Bronchial epithelial cell (primary cell): Measurements from ENCODE around the gene ITGB1. TPM values are rescaled to one million over a fixed set of nuclear protein-coding genes. Genes with fewer than 3 reads are reported as not detected.

Experiments
- DNase-seq: peaks from one replicate; pipeline ENCODE4 v3.0.0-alpha.2; 2010; ENCODE audit warnings: low read depth
- FAIRE-seq: peaks from 2 replicates; lab custom pipeline; 2011; peaks lifted over from hg19 to GRCh38; lab: Jason Lieb, UNC
- H3K27me3 ChIP-seq: 2 replicates; pipeline ENCODE4 v1.5.1; 2011; ENCODE audit warnings: low read length; ENCODE audit not compliant: control insufficient read depth, insufficient read depth
- H3K36me3 ChIP-seq: 2 replicates; pipeline ENCODE4 v1.5.1; 2011; ENCODE audit warnings: low read length; ENCODE audit not compliant: control insufficient read depth, insufficient read depth
- H3K4me3 ChIP-seq: 2 replicates; pipeline ENCODE4 v1.5.1; 2011; ENCODE audit warnings: mild to moderate bottlenecking, low read depth, low read length, control low read depth
- CTCF ChIP-seq: IDR thresholded peaks from 2 replicates; pipeline ENCODE4 v1.5.1; 2011; ENCODE audit warnings: mild to moderate bottlenecking, moderate library complexity, low read length, control low read depth, inconsistent platforms; ENCODE audit not compliant: insufficient read depth, severe bottlenecking
- total RNA-seq: library from RNA; depleted of rRNA; stranded (reverse); fragments of >200 nt; gene quantifications from 2 replicates; pipeline ENCODE4 v1.2.1, GENCODE V29; 2014

Gene ITGB1
- total RNA-seq, 1 donor from 2014 or later = 1,469 TPM

DNA sequence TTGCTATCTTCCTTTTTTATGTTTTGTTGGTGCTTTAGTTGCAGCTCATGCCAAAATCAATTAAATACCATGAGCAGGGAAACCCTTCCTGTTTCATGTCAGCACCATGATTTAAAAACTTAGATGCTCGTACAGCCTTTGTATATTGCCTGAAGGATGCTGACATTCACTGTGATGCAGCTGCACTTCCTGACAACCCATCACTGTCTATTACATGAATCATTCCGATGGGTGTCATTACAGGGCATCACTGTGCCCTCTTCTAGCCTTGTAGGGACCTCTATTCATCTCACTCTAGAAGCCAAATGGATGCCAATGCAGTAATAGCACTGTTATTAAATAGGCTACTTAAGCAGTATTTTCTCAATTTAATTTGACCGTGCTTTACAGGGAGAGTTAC lies 18.3 kb upstream of the ITGB1 start:
- DNase-seq (no peak), FAIRE-seq (no peak)
- Histone ChIP-seq H3K27me3 (no peaks in the 10 kb centered on the region), H3K4me3 (no peak overlapping the region), H3K36me3 (no peaks in the 10 kb centered on the region)
- no peak for TF ChIP-seq CTCF

- H3K4me3 ChIP-seq = no peak overlapping the region
- peak; percentile 70 for DNase-seq
- no peaks in the 10 kb centered on the region for H3K36me3 ChIP-seq
- no peaks in the 10 kb centered on the region for H3K27me3 ChIP-seq
- no peak for TF ChIP-seq CTCF
- FAIRE-seq = no peak
Observed at GRCh38 chr10:32972929-32973328, 14.9 kb upstream of the ITGB1 start.

- FAIRE-seq = no peak
- Histone ChIP-seq H3K27me3 (no peaks in the 10 kb centered on the region), H3K4me3 (no peak overlapping the region), H3K36me3 (no peaks in the 10 kb centered on the region)
- no peak for DNase-seq
- no peak for TF ChIP-seq CTCF
Observed at GRCh38 chr10:32972460-32972859, 14.4 kb upstream of the ITGB1 start.

- FAIRE-seq = no peak
- Histone ChIP-seq H3K27me3 (no peaks in the 10 kb centered on the region), H3K4me3 (no peak overlapping the region), H3K36me3 (no peaks in the 10 kb centered on the region)
- no peak for DNase-seq
- TF ChIP-seq CTCF = no peak
Observed at GRCh38 chr10:32971536-32972091, 13.6 kb upstream of the ITGB1 start.

GRCh38 chr10:32970910-32971309 lies 12.9 kb upstream of the ITGB1 start:
- Histone ChIP-seq H3K36me3 (no peaks in the 10 kb centered on the region), H3K4me3 (no peak overlapping the region), H3K27me3 (no peaks in the 10 kb centered on the region)
- DNase-seq = no peak
- no peak for FAIRE-seq
- TF ChIP-seq CTCF = no peak

GRCh38 chr10:32964270-32964669 lies 6.2 kb upstream of the ITGB1 start:
- TF ChIP-seq CTCF = no peak
- DNase-seq = no peak
- Histone ChIP-seq H3K4me3 (no peak overlapping the region), H3K27me3 (no peaks in the 10 kb centered on the region), H3K36me3 (no peaks in the 10 kb centered on the region)
- no peak for FAIRE-seq
